Measurements from ENCODE around the gene CDK4. TPM values are rescaled to one million over a fixed set of nuclear protein-coding genes. Genes with fewer than 3 reads are reported as not detected.

CDK4 gene
- polyA plus RNA-seq, 5 donors, result 221 to 296 (median 246) TPM

DNA sequence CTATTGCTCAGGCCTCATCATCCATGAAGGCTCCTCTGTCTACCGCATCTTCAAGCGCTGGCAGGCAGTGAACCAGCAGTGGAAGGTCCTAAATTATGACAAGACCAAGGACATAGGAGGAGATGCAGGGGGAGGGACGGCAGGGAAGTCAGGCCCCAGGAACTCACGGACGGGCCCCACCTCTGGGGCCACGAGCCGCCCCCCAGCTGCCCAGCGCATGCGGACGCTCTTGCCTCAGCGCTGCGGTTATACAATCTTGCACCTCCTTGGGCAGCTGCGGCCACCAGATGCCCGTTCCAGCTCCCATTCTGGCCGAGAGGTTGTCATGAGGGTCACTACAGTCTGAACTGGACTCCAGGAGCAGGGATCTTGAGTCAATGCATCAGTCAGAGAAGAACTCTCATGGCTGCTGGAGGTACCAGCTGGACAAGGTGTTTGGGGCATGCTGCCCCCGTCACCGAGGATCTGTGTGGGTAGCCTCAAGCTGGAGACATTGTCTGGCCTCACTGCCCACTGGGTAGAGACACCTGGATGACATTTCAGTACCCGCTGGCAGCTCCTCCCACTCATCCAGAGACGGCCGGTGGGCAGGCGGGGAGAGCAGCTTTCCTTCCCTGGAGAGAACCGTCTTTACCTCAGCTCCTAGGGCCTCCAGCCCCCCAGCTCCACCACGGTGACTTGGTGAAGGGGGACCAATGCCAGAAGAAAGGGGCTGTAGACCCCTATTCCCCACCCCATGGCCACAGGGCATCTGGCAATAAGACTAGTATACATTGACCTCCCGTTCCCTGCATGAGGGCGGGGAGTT lies 6.6 kb upstream of the CDK4 start:
- DNase-seq, result no peak

DNA sequence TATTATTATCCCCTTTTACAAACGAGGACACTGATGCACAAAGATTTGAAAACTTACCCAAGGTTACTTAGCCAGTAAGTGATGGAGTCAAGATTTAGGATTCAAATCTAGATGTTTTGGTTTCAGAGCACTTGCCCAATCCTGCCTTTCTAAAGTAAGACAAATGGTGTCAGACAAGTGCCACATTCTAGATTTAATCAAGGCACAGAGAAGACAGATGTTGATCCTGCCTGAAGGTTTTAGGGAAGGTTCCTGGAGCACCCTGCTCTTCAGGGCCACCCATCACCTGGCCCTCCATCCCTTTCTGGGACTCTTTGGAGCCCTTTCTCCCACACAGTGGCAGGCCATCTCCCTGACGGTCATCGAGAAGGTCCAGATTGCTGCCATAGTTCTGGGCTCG lies 5.7 kb upstream of the CDK4 start:
- DNase-seq, result no peak

DNA sequence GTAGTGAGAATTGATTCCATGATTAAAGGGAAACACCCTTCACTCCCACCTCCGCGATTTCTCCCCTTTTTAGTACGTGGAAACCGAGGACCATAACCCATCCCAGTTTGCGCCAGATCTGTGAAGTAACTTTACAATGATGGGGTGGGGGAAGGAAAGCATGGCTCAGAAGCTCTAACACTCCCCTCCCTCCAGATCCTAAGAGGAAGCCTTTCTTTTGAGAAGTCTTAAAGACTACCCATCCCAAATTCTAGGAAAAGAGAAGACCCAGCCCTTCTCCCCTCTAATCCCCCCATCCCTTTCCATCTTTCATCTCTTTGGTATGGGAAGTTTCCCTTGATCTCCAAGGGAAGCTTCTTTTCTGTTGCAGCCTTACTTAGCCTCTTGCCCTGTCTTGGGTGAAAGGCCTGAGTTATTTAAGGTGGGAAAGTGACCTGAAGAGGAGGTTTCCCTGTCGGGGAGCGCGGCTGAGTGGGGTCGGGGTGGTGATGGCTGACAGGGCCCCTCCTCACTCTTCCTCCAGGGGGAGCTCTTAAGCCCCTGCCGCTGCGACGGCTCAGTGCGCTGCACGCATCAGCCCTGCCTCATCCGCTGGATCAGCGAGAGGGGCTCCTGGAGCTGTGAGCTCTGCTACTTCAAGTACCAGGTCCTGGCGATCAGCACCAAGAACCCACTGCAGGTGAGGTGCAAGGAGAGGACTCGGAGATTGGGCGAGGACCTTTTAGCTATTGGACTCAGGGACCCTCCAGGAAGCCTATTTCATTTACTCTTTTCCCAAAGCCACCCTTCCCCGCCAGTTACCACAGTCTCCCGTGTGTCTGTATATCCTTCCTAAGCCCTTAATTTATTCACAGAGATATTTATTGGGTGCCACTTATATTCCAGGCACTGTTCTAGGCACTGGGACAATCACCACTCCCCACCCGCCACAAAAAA lies 4.6 kb upstream of the CDK4 start:
- DNase-seq, result no peak

DNA sequence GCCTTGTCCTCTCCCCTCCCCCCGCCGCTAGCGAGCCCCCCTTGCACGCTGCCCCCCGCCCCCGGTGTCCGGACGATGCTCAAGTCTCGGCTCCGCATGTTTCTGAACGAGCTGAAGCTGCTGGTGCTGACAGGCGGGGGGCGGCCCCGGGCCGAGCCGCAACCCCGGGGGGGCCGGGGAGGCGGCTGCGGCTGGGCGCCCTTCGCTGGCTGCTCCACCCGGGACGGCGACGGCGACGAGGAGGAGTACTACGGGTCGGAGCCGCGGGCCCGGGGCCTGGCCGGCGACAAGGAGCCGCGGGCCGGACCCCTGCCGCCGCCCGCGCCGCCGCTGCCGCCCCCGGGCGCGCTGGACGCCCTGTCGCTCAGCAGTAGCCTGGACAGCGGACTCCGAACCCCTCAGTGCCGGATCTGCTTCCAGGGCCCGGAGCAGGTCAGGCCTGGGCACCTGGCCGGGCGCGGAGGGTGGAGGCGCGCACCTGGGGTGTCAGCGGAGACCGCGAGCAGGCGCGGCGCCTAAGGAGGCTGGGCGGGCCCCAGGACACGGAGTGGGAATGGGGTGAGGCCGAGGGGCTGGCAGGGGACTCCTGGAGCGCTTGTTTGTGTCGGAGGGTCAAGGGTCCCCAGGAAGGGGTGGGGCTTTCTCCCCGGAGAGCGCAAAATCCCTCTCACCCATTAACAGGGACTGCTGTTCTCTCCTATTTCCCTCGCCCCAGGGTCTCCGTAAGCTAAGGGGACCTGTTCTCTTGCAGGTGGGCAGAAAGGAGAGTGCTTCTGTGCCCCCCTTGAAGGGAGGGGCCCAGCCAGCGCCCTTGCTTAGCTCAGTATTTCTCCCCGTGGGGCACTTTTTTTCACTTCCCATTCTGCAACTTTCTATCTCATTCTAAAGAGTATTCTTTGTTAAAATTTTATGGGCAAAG lies 3.6 kb upstream of the CDK4 start:
- no peak for DNase-seq

DNA sequence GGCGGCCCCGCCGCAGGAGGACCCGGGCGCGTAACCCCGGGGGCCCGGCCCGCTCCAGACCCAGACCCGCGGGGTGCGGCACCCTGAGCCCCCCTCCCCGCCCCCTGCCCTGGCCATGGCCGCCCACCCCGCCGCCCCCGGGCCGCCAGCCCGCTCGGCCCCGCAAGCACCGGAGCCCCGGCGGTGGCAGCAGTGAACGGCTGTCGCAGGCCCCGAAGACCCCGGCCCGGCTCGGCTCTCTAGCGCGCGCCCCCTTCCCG lies 3.0 kb upstream of the CDK4 start:
- no peak for DNase-seq

DNA sequence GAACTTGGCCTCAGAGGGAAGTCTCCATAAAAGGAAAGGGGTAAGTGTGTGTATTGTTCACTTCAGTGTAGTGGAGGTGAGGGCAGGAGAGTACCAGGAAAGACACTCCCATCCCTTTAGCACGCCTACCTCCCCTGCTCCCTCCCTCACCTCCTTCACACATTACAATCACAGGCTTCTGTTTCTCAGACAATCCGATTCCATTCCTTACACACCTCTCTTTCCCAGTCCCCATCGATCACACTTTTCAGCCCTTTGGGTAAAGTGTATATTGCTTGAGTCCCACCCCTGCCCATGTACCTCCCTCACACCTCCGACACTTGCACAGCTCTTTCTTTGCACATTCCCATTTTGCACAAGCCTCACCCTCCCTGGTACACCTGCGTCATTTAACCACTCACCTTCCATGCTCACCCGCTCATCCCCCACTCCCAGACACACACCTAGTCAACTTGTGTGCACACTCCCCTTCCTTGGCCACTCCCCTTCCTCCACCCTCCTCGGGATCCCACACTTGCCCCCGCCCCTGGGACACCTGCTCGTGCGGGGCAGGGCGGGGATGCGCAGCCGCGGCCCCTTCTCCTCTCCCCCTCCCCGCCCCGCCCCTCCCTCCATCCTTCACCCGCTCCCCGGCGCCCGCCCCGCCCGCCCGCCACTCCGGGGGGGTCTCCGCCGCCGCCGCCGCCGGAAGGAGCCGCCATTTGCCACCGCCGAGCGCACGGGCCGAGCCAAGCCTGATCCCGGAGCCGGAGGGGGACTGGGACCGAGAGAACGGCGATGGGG lies 2.5 kb upstream of the CDK4 start, which contains the start of gene MARCHF9:
TSS of gene MARCHF9 (plus strand) at position 693 of the 783 bp plus-strand sequence. CDS start 426 bp downstream, outside the sequence.
- no peak for DNase-seq

DNA sequence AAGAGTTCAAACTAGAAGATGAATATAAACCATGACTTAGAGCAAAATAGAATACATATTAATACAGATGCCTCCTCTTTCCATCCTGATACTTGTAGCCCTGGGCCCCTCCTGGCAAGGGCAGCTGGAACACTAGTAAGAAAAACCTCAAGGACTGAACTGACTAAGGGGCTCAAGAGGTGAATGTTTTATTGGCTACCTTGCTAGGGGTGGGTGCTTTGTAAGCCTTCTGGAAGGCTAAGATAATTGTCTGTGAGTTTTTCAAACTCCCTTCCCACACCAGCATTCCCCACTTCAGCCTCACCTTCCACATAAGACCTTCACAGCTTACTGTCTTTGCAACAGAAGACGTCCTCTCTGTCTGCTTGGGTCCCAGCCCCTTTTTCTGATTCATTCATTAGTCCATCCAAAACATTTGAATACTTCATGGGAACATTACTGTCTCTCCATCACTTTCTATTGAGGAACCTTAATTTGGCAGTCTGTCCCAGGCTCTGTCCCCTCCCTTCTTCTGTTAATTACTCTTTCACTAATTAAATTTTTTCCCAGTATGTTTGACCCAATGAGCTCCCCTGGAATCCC lies 1.7 kb upstream of the CDK4 start:
- DNase-seq, result no peak

DNA sequence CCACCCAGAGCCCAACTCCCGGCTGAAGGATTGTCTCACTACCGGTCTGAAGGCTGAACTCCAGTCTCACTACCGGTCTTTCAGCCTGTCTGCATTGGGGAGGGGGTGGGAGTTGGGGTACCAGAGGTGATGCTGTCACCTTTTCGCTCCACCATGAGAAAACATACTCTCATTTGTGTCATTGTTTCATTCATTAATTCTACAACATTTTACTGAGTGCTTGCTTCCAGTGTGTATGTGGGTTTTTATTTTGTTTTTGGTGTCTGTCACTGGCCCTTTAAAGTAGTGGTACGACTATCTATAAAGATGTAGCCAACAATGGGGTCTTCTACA lies 524 bp upstream of the CDK4 start:
- DNase-seq, result no peak

DNA sequence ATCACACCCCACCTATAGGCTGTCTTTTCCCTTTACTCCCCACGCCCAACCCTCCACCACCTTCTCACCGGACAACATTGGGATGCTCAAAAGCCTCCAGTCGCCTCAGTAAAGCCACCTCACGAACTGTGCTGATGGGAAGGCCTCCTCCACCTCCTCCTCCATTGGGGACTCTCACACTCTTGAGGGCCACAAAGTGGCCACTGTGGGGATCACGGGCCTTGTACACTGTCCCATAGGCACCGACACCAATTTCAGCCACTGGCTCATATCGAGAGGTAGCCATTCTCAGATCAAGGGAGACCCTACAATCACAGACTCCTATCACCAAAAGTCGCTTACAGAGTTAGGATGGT lies 700 bp downstream of the CDK4 start:
- no peak for DNase-seq

DNA sequence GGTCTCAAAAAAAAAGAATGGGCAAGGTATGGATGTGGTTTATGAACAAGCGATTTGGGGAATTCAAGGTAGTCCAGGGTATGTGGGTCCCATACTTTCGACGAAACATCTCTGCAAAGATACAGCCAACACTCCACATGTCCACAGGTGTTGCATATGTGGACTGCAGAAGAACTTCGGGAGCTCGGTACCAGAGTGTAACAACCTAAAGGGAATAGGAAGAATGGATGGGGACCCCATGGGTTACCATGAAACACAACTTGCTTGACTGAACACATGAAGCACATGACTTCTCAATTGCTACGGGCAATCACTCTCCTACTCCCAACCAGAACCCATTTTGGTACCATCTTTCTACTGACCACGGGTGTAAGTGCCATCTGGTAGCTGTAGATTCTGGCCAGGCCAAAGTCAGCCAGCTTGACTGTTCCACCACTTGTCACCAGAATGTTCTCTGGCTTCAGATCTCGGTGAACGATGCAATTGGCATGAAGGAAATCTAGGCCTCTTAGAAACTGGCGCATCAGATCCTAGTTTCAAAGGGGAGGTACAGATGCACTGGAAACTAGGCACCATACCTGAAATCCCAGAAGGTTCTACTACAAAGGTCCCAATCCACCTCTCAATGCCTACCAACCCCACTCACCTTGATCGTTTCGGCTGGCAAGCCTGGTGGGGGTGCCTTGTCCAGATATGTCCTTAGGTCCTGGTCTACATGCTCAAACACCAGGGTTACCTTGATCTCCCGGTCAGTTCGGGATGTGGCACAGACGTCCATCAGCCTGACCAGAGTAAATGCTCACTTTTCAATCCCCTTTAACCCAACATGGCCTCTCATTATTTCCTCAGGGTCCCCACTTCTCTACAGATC lies 1.3 kb downstream of the CDK4 start:
- no peak for DNase-seq

DNA sequence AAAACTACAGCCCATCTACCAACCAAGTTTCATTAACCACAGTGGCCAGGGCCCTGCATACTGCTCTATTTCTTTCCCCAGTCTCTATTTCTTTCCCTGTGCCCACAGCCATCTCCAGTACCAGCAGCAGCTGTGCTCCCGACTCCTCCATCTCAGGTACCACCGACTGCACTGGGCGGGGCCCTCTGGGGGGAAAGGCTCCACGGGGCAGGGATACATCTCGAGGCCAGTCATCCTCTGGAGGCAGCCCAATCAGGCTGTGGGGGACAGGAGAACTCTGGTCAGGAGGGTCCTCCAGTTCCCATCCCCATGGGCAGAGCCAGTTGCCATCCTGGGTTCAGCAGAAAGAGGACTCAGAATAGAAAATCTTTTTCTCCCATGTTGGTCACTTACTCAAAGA lies 3.0 kb downstream of the CDK4 start:
- DNase-seq, result no peak

DNA sequence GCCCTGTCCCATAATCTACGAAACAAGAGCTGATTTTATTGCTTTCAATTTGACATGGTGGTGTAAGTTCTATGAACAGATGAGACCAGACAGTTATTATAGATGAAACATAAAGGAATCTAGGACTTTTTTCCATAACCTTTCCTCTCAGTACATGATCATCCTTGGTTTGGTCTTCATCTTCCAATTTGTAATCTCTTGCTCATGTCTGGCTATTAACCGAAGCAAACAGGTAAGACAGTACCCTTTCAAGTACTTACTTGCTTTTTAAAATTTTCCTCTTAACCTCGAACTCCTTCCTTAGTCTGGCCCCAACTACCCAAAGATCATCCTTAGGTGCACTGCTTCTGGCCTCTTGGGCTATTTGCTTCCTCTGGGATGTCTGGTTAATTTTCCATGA lies 6.1 kb downstream of the CDK4 start:
- DNase-seq, result no peak

DNA sequence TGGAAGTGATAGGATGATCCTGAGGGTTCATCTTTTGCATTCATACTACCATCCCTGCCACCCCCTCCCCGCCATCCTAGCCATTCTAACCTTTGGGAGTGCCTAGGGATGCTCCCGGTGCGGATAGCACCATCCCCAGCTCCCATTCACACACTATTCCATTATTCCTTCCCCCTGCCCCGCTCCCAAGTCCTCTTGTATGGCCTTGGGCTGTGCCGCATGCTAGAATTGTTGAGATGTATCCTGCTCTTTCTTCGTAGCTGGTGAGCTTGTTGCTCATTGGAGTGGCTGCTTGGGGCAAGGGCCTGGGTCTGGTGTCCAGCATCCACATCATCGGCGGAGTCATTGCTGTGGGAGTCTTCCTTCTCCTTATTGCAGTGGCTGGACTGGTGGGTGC lies 6.6 kb downstream of the CDK4 start:
- no peak for DNase-seq

DNA sequence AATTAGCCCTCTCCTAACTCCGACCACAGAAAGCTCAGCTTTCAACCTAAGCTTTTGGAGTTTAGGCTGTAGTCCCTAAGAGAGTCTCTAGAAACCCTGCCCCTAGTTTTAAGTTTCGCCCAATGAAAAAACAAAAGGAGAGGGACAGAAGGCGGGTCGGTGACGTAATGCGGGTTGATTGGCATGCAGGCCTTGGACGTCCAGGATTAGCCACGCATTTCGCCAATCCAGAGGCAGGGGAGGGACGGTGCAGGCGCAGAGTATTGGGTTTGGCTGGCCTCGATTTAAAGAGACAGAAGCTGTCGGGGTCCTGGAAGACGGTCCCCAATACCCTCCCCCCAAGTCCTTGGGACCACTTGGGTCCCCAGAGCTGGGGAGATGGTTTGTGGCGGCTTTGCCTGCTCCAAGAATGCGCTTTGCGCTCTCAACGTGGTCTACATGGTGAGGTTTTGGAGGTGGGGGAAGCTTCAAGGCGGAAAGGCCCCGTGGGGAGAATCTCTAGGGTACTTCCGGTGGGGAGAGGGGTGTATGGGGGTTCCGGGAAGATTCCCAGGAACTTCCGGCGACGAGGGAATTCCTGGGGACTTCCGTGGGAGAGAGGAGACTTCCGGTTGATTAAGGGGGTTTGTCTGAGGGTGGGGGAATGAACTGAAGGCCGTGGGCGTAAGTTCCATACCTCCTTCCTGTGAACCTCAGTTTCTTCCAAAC lies 7.2 kb downstream of the CDK4 start, which contains the start of gene TSPAN31:
TSS of gene TSPAN31 (plus strand) at position 263 of the 708 bp plus-strand sequence. CDS start at position 379, 116 bp downstream.
- peak; percentile 98 for DNase-seq

DNA sequence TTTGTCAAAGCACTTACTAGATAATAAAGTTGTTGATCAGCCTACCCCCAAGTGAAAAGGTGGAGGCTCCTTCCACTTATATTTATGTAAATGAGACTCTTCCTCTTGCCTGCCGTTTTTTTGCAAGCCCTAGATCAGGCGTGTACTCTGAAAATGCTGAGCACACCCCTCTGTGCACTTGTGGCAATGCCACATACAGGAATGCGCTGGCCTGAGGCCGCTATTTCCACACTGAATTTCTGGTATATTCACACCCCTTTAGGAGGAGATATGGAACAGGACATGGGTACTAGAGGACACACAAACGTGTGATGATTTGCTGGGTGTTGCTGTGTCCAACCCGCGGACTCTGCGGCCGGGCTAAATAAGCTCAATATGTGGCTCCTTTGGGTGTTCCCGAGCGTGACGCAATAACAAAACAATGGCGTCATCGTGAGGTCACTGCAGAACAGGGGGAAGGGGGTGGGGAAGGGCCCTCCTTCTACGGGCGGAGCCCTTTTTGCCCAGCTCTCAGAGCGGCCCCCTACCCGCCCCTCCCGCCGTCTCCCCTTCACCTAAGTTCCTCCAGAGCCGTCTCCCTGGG lies 7.8 kb downstream of the CDK4 start:
- DNase-seq, result no peak

DNA sequence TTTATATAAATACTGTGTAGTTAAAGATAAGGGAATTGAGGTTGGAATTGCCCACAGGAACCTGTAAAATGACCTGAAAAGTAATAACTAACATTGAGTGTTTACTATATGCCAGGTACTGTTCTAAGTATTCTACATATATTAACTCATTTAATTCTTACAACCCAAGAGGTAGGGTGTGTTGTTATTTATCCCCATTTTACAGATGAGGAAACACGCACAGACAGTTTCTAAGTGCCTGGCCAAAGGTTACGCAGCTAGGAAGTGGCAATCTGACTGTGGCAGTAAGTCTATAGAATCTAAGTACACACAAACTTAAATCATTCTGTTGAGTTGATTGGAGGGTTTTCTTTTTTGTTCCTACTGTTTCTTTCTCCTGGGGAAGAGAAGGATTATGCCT lies 8.3 kb downstream of the CDK4 start:
- no peak for DNase-seq

DNA sequence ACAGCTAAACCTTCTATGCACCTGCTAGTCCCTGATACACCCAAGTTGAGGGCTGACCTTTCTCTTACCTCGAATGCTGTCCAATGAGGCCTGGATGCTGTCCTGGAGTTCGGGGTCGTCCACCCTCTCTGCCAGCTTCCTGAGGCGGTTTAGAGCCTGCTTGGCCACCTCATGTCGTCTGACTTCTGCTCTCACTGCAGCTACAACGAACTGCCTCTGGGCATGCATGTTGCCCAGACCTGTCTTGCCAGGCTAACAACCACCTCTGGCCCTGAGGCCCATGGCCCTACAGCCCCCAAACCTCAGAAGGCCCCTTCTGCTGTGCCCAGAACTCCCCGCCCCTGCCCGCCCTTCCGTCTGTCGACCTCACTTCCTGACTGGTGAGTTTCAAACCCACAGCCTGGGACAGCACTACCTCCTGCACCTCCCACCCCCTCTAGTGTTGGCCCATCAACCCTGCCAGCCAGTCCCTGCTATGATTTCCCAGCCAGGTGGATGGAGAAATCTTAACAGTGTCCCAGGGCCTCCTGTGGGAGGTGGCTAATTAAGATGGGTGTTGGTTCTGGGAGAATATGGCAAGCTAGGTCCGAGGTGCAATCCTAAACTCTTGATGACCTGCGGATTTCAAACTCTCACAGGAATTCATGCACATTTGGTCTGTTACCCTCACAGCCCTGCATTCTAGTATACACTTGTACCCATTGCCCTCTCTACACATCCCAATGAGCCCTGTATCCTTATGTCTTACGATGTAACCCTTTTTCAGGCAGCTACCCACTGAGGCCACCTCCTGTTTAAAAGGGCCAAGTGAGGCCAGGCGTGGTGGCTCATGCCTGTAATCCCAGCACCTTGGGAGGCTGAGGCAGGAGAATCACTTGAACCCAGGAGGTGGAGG lies 10.0 kb downstream of the CDK4 start:
- DNase-seq, result no peak

DNA sequence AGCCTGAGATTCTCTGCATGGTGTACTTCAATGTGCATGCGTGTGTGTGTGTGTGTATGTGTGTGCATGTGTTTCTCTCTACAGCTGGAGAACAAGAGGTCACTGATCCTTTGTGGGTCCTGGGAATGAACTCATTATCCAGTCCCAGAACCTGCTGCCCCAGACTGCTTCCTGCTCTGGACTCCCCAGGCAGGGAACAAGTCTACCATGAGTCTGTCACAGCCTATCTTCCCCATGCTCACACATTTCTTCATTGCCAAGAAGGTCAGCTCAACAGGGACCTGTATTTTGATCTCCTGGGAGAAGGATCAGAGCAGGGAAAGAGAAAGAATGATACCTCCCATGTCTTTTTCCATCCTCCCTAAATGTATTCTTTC lies 10.7 kb downstream of the CDK4 start:
- no peak for DNase-seq

Data from right lung (tissue), 5 donors.